ENCODE measurements around the gene SPEM1. TPM values are rescaled to one million over a fixed set of nuclear protein-coding genes. Genes with fewer than 3 reads are reported as not detected.
A peak's percentile ranks its signal among the peaks of the same experiment; 100 is the strongest.

The SPEM1 gene
- total RNA-seq, 2 experiments from 2014 or later = not detected

DNA sequence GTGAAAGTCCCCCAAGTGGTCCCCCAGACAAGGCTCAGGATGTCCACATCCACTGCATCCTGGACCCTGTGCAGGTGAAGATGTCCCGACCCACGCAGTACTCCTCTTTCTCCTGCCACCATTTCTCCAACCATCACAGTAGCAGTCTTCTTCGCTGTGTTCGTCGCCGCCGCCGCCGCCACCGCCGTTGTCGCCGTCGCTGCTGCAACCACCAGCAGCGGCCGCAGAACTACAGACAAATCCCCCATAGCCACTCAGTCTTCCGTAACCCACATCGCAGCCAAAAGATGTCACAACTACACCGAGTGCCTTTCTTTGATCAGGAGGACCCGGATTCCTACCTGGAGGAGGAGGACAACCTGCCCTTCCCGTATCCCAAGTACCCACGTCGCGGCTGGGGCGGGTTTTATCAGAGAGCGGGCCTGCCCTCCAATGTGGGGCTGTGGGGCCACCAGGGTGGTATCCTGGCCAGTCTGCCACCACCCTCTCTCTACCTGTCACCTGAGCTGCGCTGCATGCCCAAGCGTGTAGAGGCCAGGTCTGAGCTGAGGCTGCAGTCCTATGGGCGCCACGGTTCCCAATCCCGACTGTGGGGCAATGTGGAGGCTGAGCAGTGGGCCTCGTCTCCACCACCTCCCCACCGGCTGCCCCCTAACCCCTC, 6.2 kb downstream of the SPEM1 start:
- H3K27ac Mint-ChIP-seq = no peak overlapping the region
- H3K36me3 Mint-ChIP-seq (ENCODE audit: low read depth) = no peaks in the 10 kb centered on the region
- H3K27me3 Mint-ChIP-seq (ENCODE audit: low read depth) = no peaks in the 10 kb centered on the region
- ATAC-seq (no peak), DNase-seq (no peak)
- no peak overlapping the region for H3K4me3 Mint-ChIP-seq
- POLR2A ChIA-PET = no interaction called here
- H3K4me1 Mint-ChIP-seq (ENCODE audit: low read depth) = no peaks in the 10 kb centered on the region
- CTCF ChIA-PET = interaction anchor here (4.4 kb wide), 1 partner anchor 9 kb away, joined by 15 read pairs; the partner anchor contains the start of gene TMEM102
- H3K9me3 Mint-ChIP-seq (ENCODE audit: insufficient read depth) = no peaks in the 10 kb centered on the region

DNA sequence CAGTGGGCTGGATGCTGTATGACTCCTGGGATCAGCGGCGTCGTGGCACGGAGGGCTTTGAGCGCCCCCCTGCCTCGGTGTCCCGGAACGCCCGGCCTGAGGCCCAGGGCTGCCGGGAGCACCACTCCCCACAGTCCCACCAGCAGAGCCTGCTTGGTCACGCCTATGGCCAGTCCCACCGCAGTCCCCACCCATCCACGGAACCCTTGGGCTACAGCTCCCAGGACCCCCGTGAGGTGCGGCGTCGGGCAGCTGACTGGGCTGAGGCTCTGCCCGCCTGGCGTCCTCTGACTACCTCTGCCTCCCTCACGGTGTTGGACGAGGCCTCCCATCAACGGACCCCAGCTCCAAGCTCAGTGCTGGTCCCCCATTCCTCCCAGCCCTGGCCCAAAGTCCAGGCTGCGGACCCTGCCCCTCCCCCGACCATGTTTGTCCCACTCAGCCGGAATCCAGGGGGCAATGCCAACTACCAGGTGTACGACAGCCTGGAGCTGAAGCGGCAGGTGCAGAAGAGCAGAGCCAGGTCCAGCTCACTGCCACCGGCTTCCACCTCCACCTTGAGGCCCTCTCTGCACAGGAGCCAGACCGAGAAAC, 6.9 kb downstream of the SPEM1 start:
- CTCF ChIA-PET = interaction anchor here (4.4 kb wide), 1 partner anchor 8 kb away, joined by 15 read pairs; the partner anchor contains the start of gene TMEM102
- H3K4me1 Mint-ChIP-seq (ENCODE audit: low read depth) = no peaks in the 10 kb centered on the region
- no peak for DNase-seq
- H3K9me3 Mint-ChIP-seq (ENCODE audit: insufficient read depth) = no peaks in the 10 kb centered on the region
- H3K4me3 Mint-ChIP-seq = no peak overlapping the region
- H3K27me3 Mint-ChIP-seq (ENCODE audit: low read depth) = no peaks in the 10 kb centered on the region
- ATAC-seq = no peak
- no peak overlapping the region for H3K27ac Mint-ChIP-seq
- POLR2A ChIA-PET = interaction anchor here (0.8 kb wide), 1 partner anchor 9 kb away, joined by 3 read pairs; the partner anchor contains the start of gene TMEM102
- H3K36me3 Mint-ChIP-seq (ENCODE audit: low read depth) = no peaks in the 10 kb centered on the region

DNA sequence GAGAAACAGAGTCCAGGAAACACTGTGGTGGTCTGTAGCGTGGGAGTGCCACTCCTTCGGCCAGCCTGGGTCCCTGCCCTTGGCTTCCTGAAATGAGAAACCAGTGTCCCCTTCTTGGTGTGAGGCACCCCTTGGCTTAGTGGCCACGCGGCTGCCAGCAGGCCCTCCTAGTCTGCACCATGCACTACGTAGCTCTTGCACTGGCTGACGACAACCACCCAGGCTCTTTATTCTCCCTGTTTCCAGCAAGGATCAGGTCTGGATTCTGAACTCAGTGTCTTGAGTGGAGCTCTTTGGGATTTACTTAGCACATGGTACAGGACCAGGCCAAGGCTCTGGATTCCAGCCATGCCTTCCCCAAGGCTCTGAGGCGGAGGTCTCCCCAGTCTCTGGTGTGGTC, 7.4 kb downstream of the SPEM1 start:
- POLR2A ChIA-PET = interaction anchor here (0.8 kb wide), 1 partner anchor 8 kb away, joined by 3 read pairs; the partner anchor contains the start of gene TMEM102
- H3K27ac Mint-ChIP-seq = no peak overlapping the region
- H3K4me1 Mint-ChIP-seq (ENCODE audit: low read depth) = no peaks in the 10 kb centered on the region
- no peak for ATAC-seq
- no peaks in the 10 kb centered on the region for H3K27me3 Mint-ChIP-seq (ENCODE audit: low read depth)
- H3K4me3 Mint-ChIP-seq = no peak overlapping the region
- H3K9me3 Mint-ChIP-seq (ENCODE audit: insufficient read depth) = no peaks in the 10 kb centered on the region
- CTCF ChIA-PET = no interaction called here
- no peaks in the 10 kb centered on the region for H3K36me3 Mint-ChIP-seq (ENCODE audit: low read depth)
- no peak for DNase-seq

DNA sequence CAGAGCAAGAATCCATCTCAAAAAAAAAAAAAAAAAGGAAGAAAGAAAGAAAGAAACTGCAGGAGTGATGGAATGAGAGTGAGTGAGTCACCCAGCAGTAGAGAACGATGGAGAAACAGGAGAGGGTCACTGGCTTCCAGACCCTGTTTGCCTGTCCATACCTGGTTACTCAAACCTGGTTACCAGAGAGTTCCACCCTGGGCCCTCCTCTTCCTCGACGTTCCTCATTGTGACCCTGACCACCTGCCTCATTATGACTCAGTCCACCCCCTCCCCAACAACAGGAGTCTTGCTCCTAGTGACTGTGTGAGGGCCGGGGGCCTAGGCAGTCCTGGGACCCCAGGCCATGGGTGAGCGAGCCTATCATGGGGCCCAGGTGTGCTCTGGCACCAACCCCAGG, 8.4 kb downstream of the SPEM1 start, which contains the start of gene SPEM3:
Gene SPEM3, plus strand, starts transcription at position 301 of the 400 bp plus-strand sequence. Its CDS starts 46 bp downstream, at position 347.
- no peaks in the 10 kb centered on the region for H3K4me1 Mint-ChIP-seq (ENCODE audit: low read depth)
- H3K27ac Mint-ChIP-seq = no peak within 1 kb of the TSS
- CTCF ChIA-PET = no interaction called here

DNA sequence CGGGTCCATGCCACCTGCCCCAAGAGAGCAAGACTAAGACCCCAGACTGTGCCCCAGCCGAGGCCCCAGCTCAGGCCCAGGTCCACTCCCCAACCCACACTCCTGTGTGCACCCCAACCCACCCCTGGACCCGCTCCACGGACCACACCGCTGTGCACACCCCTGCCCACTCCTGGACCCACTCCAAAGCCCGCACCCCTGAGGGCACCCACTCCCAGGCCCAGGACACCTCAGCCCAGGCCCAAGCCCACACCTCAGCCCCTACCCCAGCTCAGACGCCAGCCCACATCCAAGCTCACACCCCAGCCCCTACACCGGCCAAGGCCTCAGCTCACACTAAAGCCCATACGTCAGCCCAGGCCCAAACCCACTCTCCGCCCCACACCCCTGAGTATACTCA, 9.6 kb downstream of the SPEM1 start:
- Mint-ChIP-seq H3K36me3 (ENCODE audit: low read depth) (no peaks in the 10 kb centered on the region), H3K27ac (no peak overlapping the region), H3K27me3 (ENCODE audit: low read depth) (no peaks in the 10 kb centered on the region), H3K4me3 (no peak overlapping the region), H3K4me1 (ENCODE audit: low read depth) (peaks cover under 1% of the 10 kb centered on the region), H3K9me3 (ENCODE audit: insufficient read depth) (no peaks in the 10 kb centered on the region)
- ATAC-seq (no peak), DNase-seq (no peak)
- ChIA-PET CTCF (no interaction called here), POLR2A (no interaction called here)

More for the DNA sequence above, 8.4 kb downstream of the SPEM1 start, which contains the start of gene SPEM3:
- Mint-ChIP-seq H3K4me3 (no peak within 1 kb of the TSS), H3K27me3 (ENCODE audit: low read depth) (no peaks in the 10 kb centered on the region), H3K36me3 (ENCODE audit: low read depth) (no peaks in the 10 kb centered on the region), H3K9me3 (ENCODE audit: insufficient read depth) (no peaks in the 10 kb centered on the region)
- POLR2A ChIA-PET = no interaction called here
- DNase-seq (no peak), ATAC-seq (no peak)

DNA sequence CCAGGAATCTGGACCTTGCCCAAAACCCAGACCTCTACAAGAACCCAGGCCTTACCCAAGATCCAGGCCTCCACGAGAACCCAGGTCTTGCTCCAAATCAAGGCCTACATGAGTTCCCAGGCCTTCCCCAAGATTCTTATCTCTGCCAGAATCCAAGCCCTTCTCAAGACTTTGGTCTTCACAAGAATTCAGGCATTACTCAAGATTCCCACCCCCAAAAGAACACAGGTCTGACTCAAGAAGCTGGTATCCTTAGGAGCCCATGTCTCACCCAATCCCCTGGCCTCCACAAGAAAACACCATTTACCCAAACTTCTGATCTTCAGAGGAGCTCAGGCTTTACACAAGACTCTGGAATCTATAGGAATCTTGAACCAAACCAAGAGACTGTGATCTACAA, 11.1 kb downstream of the SPEM1 start:
- ATAC-seq (no peak), DNase-seq (no peak)
- Mint-ChIP-seq H3K27me3 (ENCODE audit: low read depth) (no peaks in the 10 kb centered on the region), H3K27ac (no peak overlapping the region), H3K4me3 (no peak overlapping the region), H3K9me3 (ENCODE audit: insufficient read depth) (no peaks in the 10 kb centered on the region), H3K4me1 (ENCODE audit: low read depth) (peaks cover 8% of the 10 kb centered on the region), H3K36me3 (ENCODE audit: low read depth) (no peaks in the 10 kb centered on the region)
- POLR2A ChIA-PET = interaction anchor here (1.4 kb wide), 1 partner anchor 256 kb away, joined by 6 read pairs; the partner anchor contains the start of gene TP53
- CTCF ChIA-PET = interaction anchor here (0.8 to 6.7 kb wide), 3 partner anchors 76 to 149 kb away, joined by 3 to 83 read pairs (median 6); partner anchors contain the start of genes SENP3 and TMEM95

DNA sequence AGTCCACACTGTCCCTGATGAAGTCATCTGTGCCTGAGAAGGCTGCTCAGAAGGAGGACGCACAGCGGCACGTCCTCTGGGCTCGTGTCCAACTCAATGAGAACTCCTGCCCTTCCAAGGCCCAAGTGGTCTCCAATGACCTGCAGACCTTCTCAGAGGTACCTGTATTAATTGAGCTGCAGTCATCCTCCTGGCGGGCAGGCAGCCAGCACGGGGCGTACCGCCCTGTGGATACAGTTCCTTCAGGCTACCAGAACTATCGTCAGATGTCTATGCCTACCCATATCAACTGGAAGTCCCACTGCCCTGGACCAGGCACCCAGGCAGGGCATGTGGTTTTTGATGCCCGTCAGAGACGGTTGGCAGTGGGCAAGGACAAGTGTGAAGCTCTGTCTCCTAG, 12.2 kb downstream of the SPEM1 start:
- CTCF ChIA-PET = interaction anchor here (0.8 to 6.7 kb wide), 3 partner anchors 77 to 150 kb away, joined by 3 to 83 read pairs (median 6); partner anchors contain the start of genes SENP3 and TMEM95
- Mint-ChIP-seq H3K36me3 (ENCODE audit: low read depth) (peaks cover 4% of the 10 kb centered on the region), H3K9me3 (ENCODE audit: insufficient read depth) (no peaks in the 10 kb centered on the region), H3K4me1 (ENCODE audit: low read depth) (peaks cover 17% of the 10 kb centered on the region), H3K27ac (no peak overlapping the region), H3K4me3 (no peak overlapping the region), H3K27me3 (ENCODE audit: low read depth) (no peaks in the 10 kb centered on the region)
- POLR2A ChIA-PET = interaction anchor here (0.6 to 1.4 kb wide), 4 partner anchors 12 to 255 kb away, joined by 3 to 6 read pairs (median 4); partner anchors contain the start of gene TP53
- ATAC-seq = no peak
- no peak for DNase-seq

DNA sequence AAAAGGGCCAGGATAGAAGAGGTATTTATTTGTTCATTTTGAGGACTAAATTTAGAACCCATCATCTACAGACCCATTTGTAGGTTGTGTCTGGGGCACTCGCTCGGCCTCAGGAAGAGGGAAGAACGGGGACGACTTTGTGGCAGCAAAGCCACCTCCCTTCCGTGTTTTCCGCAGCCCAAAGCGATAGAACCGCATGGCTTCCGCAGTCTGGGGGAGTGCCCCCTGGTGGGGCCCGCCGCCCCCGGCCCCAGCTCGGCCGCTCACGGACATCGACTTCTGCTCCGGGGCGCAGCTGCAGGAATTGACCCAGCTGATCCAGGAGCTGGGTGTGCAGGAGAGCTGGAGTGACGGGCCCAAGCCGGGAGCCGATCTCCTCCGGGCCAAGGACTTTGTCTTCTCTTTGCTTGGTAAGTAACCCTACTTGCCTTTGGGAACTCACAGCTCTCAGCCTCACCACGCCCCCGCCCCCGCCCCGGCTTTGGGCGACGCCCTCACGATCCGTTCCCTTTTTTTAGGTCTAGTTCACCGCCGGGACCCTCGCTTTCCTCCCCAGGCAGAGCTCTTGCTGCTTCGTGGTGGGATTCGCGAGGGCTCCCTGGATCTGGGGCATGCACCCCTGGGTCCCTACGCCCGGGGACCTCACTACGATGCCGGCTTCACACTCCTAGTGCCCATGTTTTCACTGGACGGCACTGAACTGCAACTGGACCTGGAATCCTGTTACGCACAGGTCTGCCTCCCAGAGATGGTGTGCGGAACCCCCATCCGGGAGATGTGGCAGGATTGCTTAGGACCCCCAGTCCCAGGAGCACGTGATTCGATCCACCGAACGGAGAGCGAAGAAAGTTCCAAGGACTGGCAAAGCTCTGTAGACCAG, 15.8 kb downstream of the SPEM1 start:
- H3K27me3 Mint-ChIP-seq (ENCODE audit: low read depth) = peaks cover 15% of the 10 kb centered on the region
- ChIA-PET CTCF (interaction anchor here (0.6 to 6.7 kb wide), 44 partner anchors 10 to 390 kb away, joined by 3 to 83 read pairs (median 5); partner anchors contain the start of genes ACAP1, CHRNB1, GABARAP and MPDU1), POLR2A (interaction anchor here (0.8 to 3.8 kb wide), 24 partner anchors 8 to 252 kb away, joined by 3 to 41 read pairs (median 4); partner anchors contain the start of genes ACAP1, CTDNEP1, NLGN2 and POLR2A)
- ATAC-seq (peak; percentile 35), DNase-seq (peak; percentile 75)
- peaks cover 43% of the 10 kb centered on the region for H3K4me1 Mint-ChIP-seq (ENCODE audit: low read depth)
- H3K4me3 Mint-ChIP-seq = peak overlapping the region; percentile 95
- H3K36me3 Mint-ChIP-seq (ENCODE audit: low read depth) = peaks cover 13% of the 10 kb centered on the region
- H3K9me3 Mint-ChIP-seq (ENCODE audit: insufficient read depth) = no peaks in the 10 kb centered on the region
- H3K27ac Mint-ChIP-seq = peak overlapping the region; percentile 98

DNA sequence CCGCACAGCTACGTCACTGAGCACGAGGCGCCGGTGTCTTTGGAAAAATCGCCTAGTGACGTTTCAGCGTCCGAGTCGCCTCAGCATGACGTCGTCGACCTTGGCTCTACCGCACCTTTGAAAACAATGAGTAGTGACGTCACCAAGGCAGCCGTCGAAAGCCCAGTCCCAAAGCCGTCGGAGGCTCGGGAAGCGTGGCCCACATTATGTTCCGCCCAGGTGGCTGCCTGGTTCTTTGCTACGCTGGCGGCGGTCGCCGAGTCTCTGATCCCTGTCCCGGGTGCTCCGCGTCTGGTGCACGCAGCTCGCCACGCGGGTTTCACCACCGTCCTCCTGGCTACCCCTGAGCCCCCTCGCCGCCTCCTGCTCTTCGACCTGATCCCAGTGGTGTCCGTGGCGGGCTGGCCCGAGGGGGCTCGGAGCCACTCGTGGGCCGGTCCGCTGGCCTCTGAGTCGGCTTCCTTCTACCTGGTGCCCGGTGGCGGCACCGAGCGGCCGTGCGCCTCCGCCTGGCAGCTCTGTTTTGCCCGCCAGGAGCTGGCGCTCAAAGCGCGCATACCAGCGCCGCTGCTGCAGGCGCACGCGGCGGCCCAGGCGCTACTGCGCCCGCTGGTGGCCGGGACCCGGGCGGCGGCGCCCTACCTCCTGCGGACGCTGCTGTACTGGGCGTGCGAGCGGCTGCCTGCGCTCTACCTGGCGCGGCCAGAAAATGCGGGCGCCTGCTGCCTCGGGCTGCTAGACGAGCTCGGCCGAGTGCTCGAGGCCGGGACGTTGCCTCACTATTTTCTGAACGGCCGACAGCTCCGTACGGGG, 16.6 kb downstream of the SPEM1 start:
- H3K9me3 Mint-ChIP-seq (ENCODE audit: insufficient read depth) = no peaks in the 10 kb centered on the region
- POLR2A ChIA-PET = interaction anchor here (0.7 to 3.8 kb wide), 20 partner anchors 9 to 251 kb away, joined by 3 to 41 read pairs (median 4); partner anchors contain the start of genes ACAP1, MPDU1, NEURL4 and NLGN2
- DNase-seq (peak; percentile 87), ATAC-seq (peak; percentile 74)
- peaks cover 17% of the 10 kb centered on the region for H3K27me3 Mint-ChIP-seq (ENCODE audit: low read depth)
- H3K27ac Mint-ChIP-seq = peak overlapping the region; percentile 98
- H3K4me1 Mint-ChIP-seq (ENCODE audit: low read depth) = peaks cover 43% of the 10 kb centered on the region
- H3K4me3 Mint-ChIP-seq = peak overlapping the region; percentile 95
- peaks cover 13% of the 10 kb centered on the region for H3K36me3 Mint-ChIP-seq (ENCODE audit: low read depth)
- CTCF ChIA-PET = interaction anchor here (0.6 to 6.7 kb wide), 43 partner anchors 9 to 391 kb away, joined by 3 to 83 read pairs (median 6); partner anchors contain the start of genes ACAP1, CHRNB1, GABARAP and NEURL4

DNA sequence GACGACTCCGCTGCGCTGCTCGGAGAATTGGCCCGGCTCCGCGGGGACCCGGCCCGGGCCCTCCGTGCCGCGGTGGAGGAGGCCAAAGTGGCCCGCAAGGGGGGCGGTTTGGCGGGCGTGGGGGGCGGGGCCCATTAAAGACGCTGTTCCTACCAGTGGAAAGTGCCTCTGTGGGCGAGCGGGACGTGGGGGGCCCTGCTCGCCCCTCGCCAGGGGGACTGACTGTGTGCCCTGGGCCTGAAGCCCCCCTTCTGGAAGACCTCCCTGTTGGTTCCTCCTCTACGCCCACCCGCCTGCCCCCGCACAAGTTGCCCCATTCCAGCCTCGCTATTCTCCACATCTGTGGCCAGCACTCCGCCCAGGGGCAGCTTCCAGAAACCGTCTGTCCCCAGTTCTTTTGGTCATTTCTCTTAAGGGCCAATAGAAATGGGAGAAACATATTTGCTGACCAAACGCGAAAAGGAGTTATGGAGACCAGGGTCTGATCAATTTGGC, 17.3 kb downstream of the SPEM1 start:
- no peaks in the 10 kb centered on the region for H3K9me3 Mint-ChIP-seq (ENCODE audit: insufficient read depth)
- H3K27me3 Mint-ChIP-seq (ENCODE audit: low read depth) = peaks cover 17% of the 10 kb centered on the region
- ChIA-PET POLR2A (interaction anchor here (0.8 to 3.8 kb wide), 13 partner anchors 8 to 250 kb away, joined by 4 to 41 read pairs (median 6); partner anchors contain the start of genes ACAP1, MPDU1, NEURL4 and POLR2A), CTCF (interaction anchor here (0.8 to 6.7 kb wide), 32 partner anchors 9 to 392 kb away, joined by 3 to 83 read pairs (median 10); partner anchors contain the start of genes ACAP1, CHRNB1, GABARAP and NEURL4)
- H3K4me1 Mint-ChIP-seq (ENCODE audit: low read depth) = peaks cover 43% of the 10 kb centered on the region
- DNase-seq (no peak), ATAC-seq (no peak)
- peak overlapping the region; percentile 75 for H3K27ac Mint-ChIP-seq
- peak overlapping the region; percentile 95 for H3K4me3 Mint-ChIP-seq
- peaks cover 15% of the 10 kb centered on the region for H3K36me3 Mint-ChIP-seq (ENCODE audit: low read depth)
